ENCODE data around the gene ATP5F1D.
"Not testable (repeated sequence)": the region's sequence is repeated elsewhere in the genome, so short reads cannot be mapped to it uniquely, and the experiment has no call there.

ATP5F1D gene

GRCh38 chr19:1241417-1242095 lies at the start of gene ATP5F1D:
Gene ATP5F1D, plus strand, starts transcription at chr19:1241751. Its CDS starts 100 bp downstream, at chr19:1241851.
- peak; percentile 38 to 95 (median 88) for DNase-seq

- no peak for DNase-seq
Observed at GRCh38 chr19:1199531-1199930, 42.0 kb upstream of the ATP5F1D start.

GRCh38 chr19:1200614-1201013 lies 40.9 kb upstream of the ATP5F1D start:
- not testable (repeated sequence) for DNase-seq

GRCh38 chr19:1205114-1206099 lies 36.1 kb upstream of the ATP5F1D start, which contains the start of gene STK11:
Gene STK11, plus strand, starts transcription at chr19:1205778. Its CDS starts 1,136 bp downstream, at chr19:1206914.
- peak; percentile 58 to 100 (median 97) for DNase-seq

GRCh38 chr19:1206150-1206863 lies 35.2 kb upstream of the ATP5F1D start:
- DNase-seq = no peak

GRCh38 chr19:1206864-1207450 lies 34.6 kb upstream of the ATP5F1D start:
- peak in 9 of 51 donors; percentile 16 to 62 (median 34) for DNase-seq

GRCh38 chr19:1208830-1209229 lies 32.7 kb upstream of the ATP5F1D start:
- not testable (repeated sequence) for DNase-seq

GRCh38 chr19:1210227-1210538 lies 31.4 kb upstream of the ATP5F1D start:
- peak in 38 of 51 donors; percentile 25 to 81 (median 49) for DNase-seq

GRCh38 chr19:1211494-1212234 lies 29.9 kb upstream of the ATP5F1D start:
- DNase-seq = peak in 4 of 51 donors; percentile 14 to 23 (median 19)

GRCh38 chr19:1213391-1214286 lies 27.9 kb upstream of the ATP5F1D start:
- peak in 32 of 51 donors; percentile 14 to 69 (median 48) for DNase-seq

- no peak for DNase-seq
Observed at GRCh38 chr19:1214299-1214861, 27.2 kb upstream of the ATP5F1D start.

GRCh38 chr19:1214862-1215731 lies 26.5 kb upstream of the ATP5F1D start:
- peak in 44 of 51 donors; percentile 16 to 80 (median 65) for DNase-seq

- DNase-seq = no peak
Observed at GRCh38 chr19:1216756-1217155, 24.8 kb upstream of the ATP5F1D start.

- no peak for DNase-seq
Observed at GRCh38 chr19:1217366-1217765, 24.2 kb upstream of the ATP5F1D start.

GRCh38 chr19:1218751-1219567 lies 22.6 kb upstream of the ATP5F1D start:
- no peak for DNase-seq

- no peak for DNase-seq
Observed at GRCh38 chr19:1219786-1220476, 21.6 kb upstream of the ATP5F1D start.

Measured in hypothalamus (tissue), 51 donors.